H9 (cell line): Measurements from ENCODE around the gene MS4A10. TPM values are rescaled to one million over a fixed set of nuclear protein-coding genes. Genes with fewer than 3 reads are reported as not detected.

Source experiments
- DNase-seq: peaks from one replicate; pipeline ENCODE4 v3.0.0-alpha.2; 2017
- H2AFZ ChIP-seq: one replicate; pipeline ENCODE4 v1.6.1; 2013; ENCODE audit warnings: mild to moderate bottlenecking, low read length, control low read depth, moderate library complexity
- H2AK5ac ChIP-seq: 2 replicates; pipeline ENCODE4 v1.6.1; 2013; ENCODE audit warnings: low read length, control low read depth, mixed read lengths; ENCODE audit not compliant: insufficient read length
- H2BK120ac ChIP-seq: one replicate; pipeline ENCODE4 v1.6.1; 2013; ENCODE audit warnings: low read depth, mild to moderate bottlenecking, low read length, control low read depth, inconsistent platforms; ENCODE audit not compliant: poor library complexity, severe bottlenecking
- H2BK12ac ChIP-seq: 2 replicates; pipeline ENCODE4 v1.6.1; 2013; ENCODE audit warnings: low read length, control low read depth, mixed read lengths, low read depth; ENCODE audit not compliant: insufficient read length
- H2BK15ac ChIP-seq: 2 replicates; pipeline ENCODE4 v1.6.1; 2013; ENCODE audit warnings: low read depth, low read length, control low read depth
- H2BK20ac ChIP-seq: one replicate; pipeline ENCODE4 v1.6.1; 2013; ENCODE audit warnings: low read depth, mild to moderate bottlenecking, low read length, control low read depth, inconsistent platforms; ENCODE audit not compliant: poor library complexity, severe bottlenecking
- H2BK5ac ChIP-seq: 2 replicates; pipeline ENCODE4 v1.6.1; 2013; ENCODE audit warnings: low read length, control low read depth, mixed read lengths; ENCODE audit not compliant: insufficient read length
- H3K14ac ChIP-seq: 2 replicates; pipeline ENCODE4 v1.6.1; 2013; ENCODE audit warnings: low read length, control low read depth; ENCODE audit not compliant: insufficient read depth
- H3K18ac ChIP-seq: 2 replicates; pipeline ENCODE4 v1.6.1; 2013; ENCODE audit warnings: low read depth, mild to moderate bottlenecking, mixed read lengths, low read length, control low read depth; ENCODE audit not compliant: insufficient read length
- H3K23ac ChIP-seq: 2 replicates; pipeline ENCODE4 v1.6.1; 2013; ENCODE audit warnings: low read length, control low read depth, mixed read lengths, low read depth; ENCODE audit not compliant: insufficient read length
- H3K23me2 ChIP-seq: 2 replicates; pipeline ENCODE4 v1.6.1; 2013; ENCODE audit warnings: low read depth, mild to moderate bottlenecking, mixed read lengths, low read length, control low read depth; ENCODE audit not compliant: insufficient read length, poor library complexity, severe bottlenecking
- H3K27ac ChIP-seq: 2 replicates; pipeline ENCODE4 v1.5.1; 2013; ENCODE audit warnings: low read length, control low read depth, mixed read lengths, low read depth; ENCODE audit not compliant: insufficient read length
- H3K27me3 ChIP-seq: 2 replicates; pipeline ENCODE4 v1.6.1; 2013; ENCODE audit warnings: low read length, control low read depth, inconsistent platforms; ENCODE audit not compliant: insufficient read depth
- H3K4ac ChIP-seq: 2 replicates; pipeline ENCODE4 v1.6.1; 2013; ENCODE audit warnings: low read depth, mild to moderate bottlenecking, control low read depth, inconsistent platforms, low read length, moderate library complexity
- H3K4me1 ChIP-seq: 2 replicates; pipeline ENCODE4 v1.6.1; 2013; ENCODE audit warnings: low read length, control low read depth, inconsistent platforms; ENCODE audit not compliant: insufficient read depth
- H3K4me2 ChIP-seq: 2 replicates; pipeline ENCODE4 v1.6.1; 2013; ENCODE audit warnings: low read length, control low read depth, mixed read lengths; ENCODE audit not compliant: insufficient read length, insufficient read depth
- H3K56ac ChIP-seq: 2 replicates; pipeline ENCODE4 v1.6.1; 2013; ENCODE audit warnings: low read depth, mild to moderate bottlenecking, mixed read lengths, low read length, control low read depth; ENCODE audit not compliant: insufficient read length
- H3K79me1 ChIP-seq: 2 replicates; pipeline ENCODE4 v1.6.1; 2013; ENCODE audit warnings: low read depth, mild to moderate bottlenecking, moderate library complexity, low read length, control low read depth, inconsistent platforms; ENCODE audit not compliant: insufficient read depth, poor library complexity, severe bottlenecking
- H3K79me2 ChIP-seq: 2 replicates; pipeline ENCODE4 v1.6.1; 2013; ENCODE audit warnings: low read length, control low read depth, inconsistent platforms; ENCODE audit not compliant: insufficient read depth
- H3K9ac ChIP-seq: 2 replicates; pipeline ENCODE4 v1.6.1; 2013; ENCODE audit warnings: low read length, control low read depth, mixed read lengths; ENCODE audit not compliant: insufficient read length; ENCODE audit errors: extremely low read depth
- H3K9me3 ChIP-seq: one replicate; pipeline ENCODE4 v1.6.1; 2013; ENCODE audit warnings: low read depth, low read length, inconsistent platforms; ENCODE audit not compliant: control insufficient read depth
- H3T11ph ChIP-seq: one replicate; pipeline ENCODE4 v1.6.1; 2013; ENCODE audit warnings: mild to moderate bottlenecking, low read length, control low read depth, inconsistent platforms
- H4K20me1 ChIP-seq: one replicate; pipeline ENCODE4 v1.6.1; 2013; ENCODE audit not compliant: control insufficient read depth, insufficient read length, insufficient read depth
- H4K5ac ChIP-seq: 2 replicates; pipeline ENCODE4 v1.6.1; 2013; ENCODE audit warnings: low read depth, mild to moderate bottlenecking, mixed read lengths, low read length, control low read depth; ENCODE audit not compliant: insufficient read length
- H4K8ac ChIP-seq: replicated peaks from 2 replicates; pipeline ENCODE4 v1.6.1; 2013; ENCODE audit warnings: low read length, control low read depth, mixed read lengths, low read depth; ENCODE audit not compliant: insufficient read length
- H4K91ac ChIP-seq: 2 replicates; pipeline ENCODE4 v1.6.1; 2013; ENCODE audit warnings: low read depth, mild to moderate bottlenecking, moderate library complexity, mixed read lengths, low read length, control low read depth; ENCODE audit not compliant: insufficient read length
- H3K27ac Mint-ChIP-seq, 3 experiments: 2 replicates in 2 of 3; 3 replicates in 1 of 3; pipeline ENCODE4 v1.8.0; 2020 to 2021; ENCODE audit warnings: mixed read lengths in 3 of 3, mild to moderate bottlenecking in 1 of 3, moderate library complexity in 1 of 3
- H3K27me3 Mint-ChIP-seq: 2 replicates; pipeline ENCODE4 v1.8.0; 2021; ENCODE audit warnings: low read depth, mild to moderate bottlenecking, moderate library complexity, mixed read lengths
- H3K36me3 Mint-ChIP-seq, 3 experiments: 2 replicates in 2 of 3; 3 replicates in 1 of 3; pipeline ENCODE4 v1.8.0; 2020 to 2021; ENCODE audit warnings: low read depth in 3 of 3, mixed read lengths in 3 of 3; ENCODE audit not compliant: insufficient read depth in 1 of 3
- H3K4me1 Mint-ChIP-seq, 2 experiments: 2 replicates each; pipeline ENCODE4 v1.8.0; 2020; ENCODE audit warnings: mixed read lengths in 2 of 2
- H3K4me3 Mint-ChIP-seq, 2 experiments: 2 replicates in 1 of 2; 3 replicates in 1 of 2; pipeline ENCODE4 v1.8.0; 2020 to 2021; ENCODE audit warnings: mild to moderate bottlenecking in 2 of 2, mixed read lengths in 2 of 2, moderate library complexity in 1 of 2
- H3K9me3 Mint-ChIP-seq, 2 experiments: 2 replicates in 1 of 2; 3 replicates in 1 of 2; pipeline ENCODE4 v1.8.0; 2020; ENCODE audit warnings: mild to moderate bottlenecking in 2 of 2, mixed read lengths in 2 of 2, moderate library complexity in 1 of 2
- CTCF ChIP-seq: fragments of 200-600 bp; sonication (generic); conservative IDR thresholded peaks from 3 replicates; pipeline ENCODE4 v1.8.0; 2021; ENCODE audit warnings: antibody characterized with exemption, mild to moderate bottlenecking
- WGBS: extraction: QIAGEN DNeasy Blood & Tissue Kit; methylation state at CpG from one replicate; pipeline ENCODE4 v1.1.7; 2013; ENCODE audit warnings: missing lambda C conversion rate, low lambda C conversion rate, mixed read lengths; ENCODE audit not compliant: insufficient read length; ENCODE audit errors: extremely low coverage; 5-methylcytosine and 5-hydroxymethylcytosine counted together
- total RNA-seq: library from RNA; stranded (reverse); gene quantifications from 2 replicates; pipeline ENCODE4 v1.2.1, GENCODE V29; 2021

Gene MS4A10
- total RNA-seq, 1 experiment from 2014 or later = not detected

GRCh38 chr11:60801194-60801593, 16.1 kb downstream of the MS4A10 start:
- H3K4ac ChIP-seq = no peak overlapping the region
- H3K27me3 ChIP-seq = no peaks in the 10 kb centered on the region
- no peak overlapping the region for H2AFZ ChIP-seq
- no peak for DNase-seq
- no peak overlapping the region for H2BK20ac ChIP-seq
- H3K79me2 ChIP-seq = no peaks in the 10 kb centered on the region
- H3K9me3 ChIP-seq = no peaks in the 10 kb centered on the region
- no peak overlapping the region for H3K18ac ChIP-seq
- no peak overlapping the region for H2BK12ac ChIP-seq
- no peak overlapping the region for H2BK5ac ChIP-seq
- H3K9ac ChIP-seq = no peak overlapping the region
- no peak overlapping the region for H2BK15ac ChIP-seq
- no peak overlapping the region for H3K27ac Mint-ChIP-seq
- H3K36me3 Mint-ChIP-seq = no peaks in the 10 kb centered on the region; a peak in 1 of 7 replicates
- H3K4me2 ChIP-seq = no peak overlapping the region
- no peaks in the 10 kb centered on the region for H3K4me1 ChIP-seq
- H2AK5ac ChIP-seq = no peak overlapping the region
- H3K14ac ChIP-seq = no peak overlapping the region
- H3K9me3 Mint-ChIP-seq = no peaks in the 10 kb centered on the region; a peak in 2 of 5 replicates
- H4K91ac ChIP-seq = no peak overlapping the region
- H3K79me1 ChIP-seq = no peaks in the 10 kb centered on the region
- H3K4me1 Mint-ChIP-seq = no peaks in the 10 kb centered on the region; a peak in 1 of 4 replicates
- no peak overlapping the region for H4K8ac ChIP-seq
- no peaks in the 10 kb centered on the region for H3K23me2 ChIP-seq
- no peak for TF ChIP-seq CTCF
- no peak overlapping the region for H4K5ac ChIP-seq
- no peak overlapping the region for H3K56ac ChIP-seq
- no peak overlapping the region for H2BK120ac ChIP-seq
- H4K20me1 ChIP-seq = no peaks in the 10 kb centered on the region
- H3T11ph ChIP-seq = no peak overlapping the region
- no peak overlapping the region for H3K23ac ChIP-seq
- H3K27me3 Mint-ChIP-seq = peaks cover 60% of the 10 kb centered on the region
- WGBS = no CpG with 5 or more reads among the region's 10 CpGs
- H3K27ac ChIP-seq = no peak overlapping the region
- no peak overlapping the region for H3K4me3 Mint-ChIP-seq
